ENCODE data around the gene TRIM17.

TRIM17 gene

DNA sequence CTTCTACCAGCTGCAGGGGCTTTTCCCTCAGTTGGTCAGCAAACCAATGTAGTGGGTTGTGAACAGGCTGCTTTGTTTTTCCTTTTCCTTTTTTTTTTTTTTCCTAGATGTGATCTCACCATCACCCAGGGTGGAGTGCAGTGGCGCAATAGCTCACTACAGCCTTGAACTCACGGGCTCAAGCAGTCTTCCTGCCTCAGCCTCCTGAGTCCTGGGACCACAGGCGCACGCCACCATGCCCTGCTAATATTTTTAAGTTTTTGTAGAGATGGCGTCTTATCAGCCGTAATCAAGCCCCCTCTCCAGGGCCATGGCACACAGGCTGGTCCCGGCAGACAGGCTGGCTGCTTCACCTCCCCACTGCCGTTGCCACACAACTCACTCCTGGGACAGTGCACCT lies 6.6 kb downstream of the TRIM17 start:
- no peak for TF ChIP-seq POLR2A (IDR thresholded peaks at IDR 0.05; ENCODE audit: extremely low read depth, insufficient read length)
- no peak for TF ChIP-seq MYC (IDR thresholded peaks at IDR 0.05; ENCODE audit: low read depth, low read length)
- TF ChIP-seq, protein P1, sequence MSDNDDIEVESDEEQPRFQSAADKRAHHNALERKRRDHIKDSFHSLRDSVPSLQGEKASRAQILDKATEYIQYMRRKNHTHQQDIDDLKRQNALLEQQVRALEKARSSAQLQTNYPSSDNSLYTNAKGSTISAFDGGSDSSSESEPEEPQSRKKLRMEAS (IDR thresholded peaks at IDR 0.05; ENCODE audit: low read depth, low read length) = no peak
- no peak for TF ChIP-seq CTCF (IDR thresholded peaks at IDR 0.05; ENCODE audit: low read depth, low read length)
- H3K4me3 ChIP-seq (ENCODE audit: low read depth, low read length) = no peak overlapping the region
- peak; percentile 38 for DNase-seq (ENCODE audit: low read depth)

GRCh38 chr1:228408869-228409805 lies 7.5 kb downstream of the TRIM17 start:
- DNase-seq (ENCODE audit: low read depth) = no peak
- TF ChIP-seq CTCF (IDR thresholded peaks at IDR 0.05; ENCODE audit: low read depth, low read length) = no peak
- TF ChIP-seq, protein P1 (IDR thresholded peaks at IDR 0.05; ENCODE audit: low read depth, low read length) = no peak
- no peak for TF ChIP-seq POLR2A (IDR thresholded peaks at IDR 0.05; ENCODE audit: extremely low read depth, insufficient read length)
- no peak for TF ChIP-seq MYC (IDR thresholded peaks at IDR 0.05; ENCODE audit: low read depth, low read length)
- H3K4me3 ChIP-seq (ENCODE audit: low read depth, low read length) = no peak overlapping the region

- no peak for DNase-seq (ENCODE audit: low read depth)
- no peak for TF ChIP-seq MYC (IDR thresholded peaks at IDR 0.05; ENCODE audit: low read depth, low read length)
- no peak for TF ChIP-seq CTCF (IDR thresholded peaks at IDR 0.05; ENCODE audit: low read depth, low read length)
- TF ChIP-seq, protein P1 (IDR thresholded peaks at IDR 0.05; ENCODE audit: low read depth, low read length) = no peak
- H3K4me3 ChIP-seq (ENCODE audit: low read depth, low read length) = no peak overlapping the region
These were observed 8.4 kb downstream of the TRIM17 start for GRCh38 chr1:228408041-228408868.

DNA sequence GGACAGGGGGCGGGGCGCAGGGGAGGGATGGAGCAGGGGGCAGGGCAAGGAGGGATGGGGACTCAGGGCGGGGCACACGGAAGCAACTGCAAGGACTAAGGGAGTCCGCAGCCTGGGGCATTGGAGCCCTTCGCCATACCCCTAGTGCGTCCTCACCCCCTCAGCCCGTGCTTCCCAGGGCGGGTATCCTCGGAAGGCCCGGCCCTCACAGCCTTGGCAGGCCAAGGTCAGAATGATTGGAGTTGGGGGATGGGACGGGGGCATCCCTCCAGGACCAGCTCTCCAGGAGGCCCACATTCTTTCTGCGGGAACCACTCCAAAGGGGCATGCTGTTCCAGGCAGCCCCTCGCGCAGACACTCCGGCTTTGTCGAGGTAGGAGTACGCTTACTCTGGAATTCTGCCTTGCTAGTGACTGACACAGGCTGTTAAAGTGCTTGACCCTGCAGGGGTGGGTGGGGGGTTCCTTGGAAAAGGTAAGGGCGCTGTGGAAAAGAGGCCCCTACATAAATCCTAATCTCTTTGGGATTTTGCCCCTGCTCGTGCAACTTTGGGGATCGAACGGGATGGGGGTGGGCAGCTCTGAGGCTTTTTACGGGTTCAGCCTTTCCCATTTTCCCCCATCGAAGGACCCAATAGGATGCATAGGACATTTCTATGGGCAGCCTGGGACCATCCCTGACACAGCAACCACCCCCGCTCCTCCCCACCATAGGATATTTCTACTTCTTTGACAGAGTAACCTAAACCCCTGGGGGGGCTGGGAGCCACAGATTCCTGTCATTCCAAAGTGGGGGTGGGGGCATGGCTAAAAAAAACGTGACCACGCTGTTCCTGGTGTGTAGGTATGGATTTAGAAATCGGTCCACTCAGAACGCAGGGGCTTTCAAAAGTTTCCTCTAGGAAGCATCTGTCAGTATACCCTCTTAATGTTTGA lies 9.3 kb downstream of the TRIM17 start:
- TF ChIP-seq MYC (IDR thresholded peaks at IDR 0.05; ENCODE audit: low read depth, low read length) = peak; percentile 33; the same call in 1 of the 2 replicates
- TF ChIP-seq, protein P1 (IDR thresholded peaks at IDR 0.05; ENCODE audit: low read depth, low read length) = no peak
- DNase-seq (ENCODE audit: low read depth) = no peak
- H3K4me3 ChIP-seq (ENCODE audit: low read depth, low read length) = peak overlapping the region; percentile 52

GRCh38 chr1:228405979-228406228 lies 10.8 kb downstream of the TRIM17 start:
- no peak for DNase-seq (ENCODE audit: low read depth)
- TF ChIP-seq MYC (IDR thresholded peaks at IDR 0.05; ENCODE audit: low read depth, low read length) (0 out of 2 replicates have a peak, but pooled peaks have one; percentile 40), CTCF (IDR thresholded peaks at IDR 0.05; ENCODE audit: low read depth, low read length) (no peak), POLR2A (IDR thresholded peaks at IDR 0.05; ENCODE audit: extremely low read depth, insufficient read length) (no peak)
- H3K4me3 ChIP-seq (ENCODE audit: low read depth, low read length) = peak overlapping the region; percentile 89

Data from NB4 (cell line).